ENCODE measurements around the gene TUBGCP6. TPM values are rescaled to one million over a fixed set of nuclear protein-coding genes. Genes with fewer than 3 reads are reported as not detected.
A peak's percentile ranks its signal among the peaks of the same experiment; 100 is the strongest.

The TUBGCP6 gene
- polyA plus RNA-seq, 3 donors, result 3.7 to 72.8 (median 4.3) TPM

DNA sequence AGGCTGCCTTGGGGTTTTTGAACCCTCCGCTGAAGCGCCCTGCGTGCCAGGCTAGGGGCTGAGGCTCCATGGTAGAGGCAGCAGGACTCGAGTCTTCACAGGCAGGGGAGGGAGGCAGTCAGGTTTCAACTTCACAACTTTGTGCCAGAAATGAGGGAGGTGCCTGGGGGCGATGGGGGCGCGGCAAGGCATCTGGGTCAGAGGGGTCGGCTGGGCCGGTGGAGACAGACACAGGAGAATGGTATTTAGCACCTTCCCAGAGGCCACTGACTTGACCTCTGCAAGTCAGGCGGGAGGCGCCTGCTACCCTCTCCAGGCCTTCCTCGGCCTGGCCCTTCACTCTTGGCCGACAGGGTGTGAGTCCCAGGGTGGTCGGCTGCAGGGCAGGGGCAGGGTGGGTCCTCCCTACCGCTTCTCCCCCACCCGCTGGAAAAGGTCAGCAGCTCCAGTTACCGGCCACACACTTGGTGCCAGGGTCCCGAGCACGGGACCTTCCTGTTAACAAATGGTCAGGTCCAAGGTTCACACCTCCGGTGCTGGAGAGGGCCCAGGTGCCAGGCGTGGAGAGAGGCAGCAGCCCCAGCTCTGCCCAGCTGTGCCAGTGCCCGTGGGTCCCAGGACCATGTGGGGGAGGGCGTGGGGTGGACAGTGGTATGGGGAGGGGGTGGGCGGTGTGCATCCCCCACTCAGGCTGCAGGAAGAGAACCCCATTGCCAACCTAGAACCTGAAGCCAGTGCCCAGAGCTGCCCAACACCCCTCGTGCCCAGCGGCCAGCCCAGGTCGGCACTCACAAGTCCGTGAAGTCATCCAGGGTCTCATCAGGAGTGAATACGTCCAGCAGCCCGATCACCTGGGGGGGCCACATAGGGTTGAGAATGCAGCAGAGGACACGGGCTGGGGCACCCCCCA is 12.9 kb upstream of the TUBGCP6 start:
- Histone ChIP-seq H3K36me3 (replicated peaks in 1 of 2; ENCODE audit: control insufficient read depth in 1 of 2, insufficient read depth in 2 of 2, low read length in 2 of 2) (no peaks in the 10 kb centered on the region), H3K4me2 (replicated peaks; ENCODE audit: extremely low read depth, low read length, poor library complexity, severe bottlenecking) (no peak overlapping the region), H4K20me1 (ENCODE audit: insufficient read depth, low read length) (no peaks in the 10 kb centered on the region), H3K4me3 (replicated peaks in 1 of 3; ENCODE audit: low read depth in 2 of 3, low read length in 3 of 3) (no peak overlapping the region), H3K27ac (ENCODE audit: low read depth in 1 of 2, low read length in 2 of 2) (no peak overlapping the region), H3K27me3 (ENCODE audit: control insufficient read depth in 2 of 2, insufficient read depth in 2 of 2, low read length in 2 of 2) (peaks cover 10 to 26% of the 10 kb centered on the region in 2 donors), H3K9me3 (replicated peaks in 1 of 2; ENCODE audit: control insufficient read depth in 1 of 2, insufficient read depth in 1 of 2, low read length in 2 of 2) (peaks cover 0 to 7% of the 10 kb centered on the region in 2 donors), H3K9ac (ENCODE audit: insufficient read depth, low read length, poor library complexity, severe bottlenecking) (no peak overlapping the region), H3K4me1 (ENCODE audit: control insufficient read depth in 1 of 2, insufficient read depth in 2 of 2, low read length in 2 of 2) (peaks cover 9 to 20% of the 10 kb centered on the region in 2 donors), H2AFZ (ENCODE audit: insufficient read depth, low read depth, low read length, poor library complexity, severe bottlenecking) (no peak overlapping the region), H3K79me2 (ENCODE audit: insufficient read depth, low read length) (no peaks in the 10 kb centered on the region)
- Mint-ChIP-seq H3K4me1 (peaks cover 10% of the 10 kb centered on the region), H3K4me3 (no peak overlapping the region), H3K9me3 (peaks cover 0 to 3% (median 0%) of the 10 kb centered on the region in 7 donors), H3K27ac (no peak overlapping the region), H3K36me3 (no peaks in the 10 kb centered on the region), H3K27me3 (ENCODE audit: low read depth in 3 of 3) (peaks cover 22 to 35% (median 24%) of the 10 kb centered on the region in 3 donors)
- intact Hi-C loops (cut with micrococcal nuclease), result no loop called here
- no peak for DNase-seq
- WGBS (ENCODE audit: insufficient coverage), result 91% methylated on average over 27 of the region's 31 CpGs
- TF ChIP-seq CTCF (IDR thresholded peaks at IDR 0.05), result no peak

- TF ChIP-seq CTCF (IDR thresholded peaks at IDR 0.05), result no peak
- Histone ChIP-seq H3K79me2 (ENCODE audit: insufficient read depth, low read length) (no peaks in the 10 kb centered on the region), H2AFZ (ENCODE audit: insufficient read depth, low read depth, low read length, poor library complexity, severe bottlenecking) (no peak overlapping the region), H3K9ac (ENCODE audit: insufficient read depth, low read length, poor library complexity, severe bottlenecking) (no peak overlapping the region), H3K4me1 (ENCODE audit: control insufficient read depth in 1 of 2, insufficient read depth in 2 of 2, low read length in 2 of 2) (peaks cover 7 to 18% of the 10 kb centered on the region in 2 donors), H3K9me3 (replicated peaks in 1 of 2; ENCODE audit: control insufficient read depth in 1 of 2, insufficient read depth in 1 of 2, low read length in 2 of 2) (peaks cover 0 to 2% of the 10 kb centered on the region in 2 donors), H3K4me2 (replicated peaks; ENCODE audit: extremely low read depth, low read length, poor library complexity, severe bottlenecking) (no peak overlapping the region), H3K27ac (ENCODE audit: low read depth in 1 of 2, low read length in 2 of 2) (no peak overlapping the region), H3K36me3 (replicated peaks in 1 of 2; ENCODE audit: control insufficient read depth in 1 of 2, insufficient read depth in 2 of 2, low read length in 2 of 2) (no peaks in the 10 kb centered on the region), H4K20me1 (ENCODE audit: insufficient read depth, low read length) (peaks cover 4% of the 10 kb centered on the region), H3K27me3 (ENCODE audit: control insufficient read depth in 2 of 2, insufficient read depth in 2 of 2, low read length in 2 of 2) (peaks cover 5 to 19% of the 10 kb centered on the region in 2 donors), H3K4me3 (replicated peaks in 1 of 3; ENCODE audit: low read depth in 2 of 3, low read length in 3 of 3) (no peak overlapping the region)
- peaks cover 6% of the 10 kb centered on the region for H3K4me1 Mint-ChIP-seq
- H3K27me3 Mint-ChIP-seq (ENCODE audit: low read depth in 3 of 3), result peaks cover 18 to 28% (median 18%) of the 10 kb centered on the region in 3 donors
- H3K4me3 Mint-ChIP-seq, result no peak overlapping the region
- intact Hi-C loops (cut with micrococcal nuclease), result no loop called here
- peaks cover 0 to under 1% (median 0%) of the 10 kb centered on the region in 7 donors for H3K9me3 Mint-ChIP-seq
- DNase-seq, result no peak
- H3K36me3 Mint-ChIP-seq, result no peaks in the 10 kb centered on the region
- H3K27ac Mint-ChIP-seq, result peak overlapping the region in 1 of 7 donors; percentile 5
- 90% methylated on average over 12 of the region's 16 CpGs for WGBS (ENCODE audit: insufficient coverage)
Observed at GRCh38 chr22:50257041-50257440, 12.2 kb upstream of the TUBGCP6 start.

Measured in CD14-positive monocyte (primary cell).